Spleen (tissue), 11 donors: ENCODE results near the gene TSSK2. TPM values are rescaled to one million over a fixed set of nuclear protein-coding genes. Genes with fewer than 3 reads are reported as not detected.

Source experiments
- DNase-seq: peaks from one replicate; pipeline ENCODE4 v3.0.0-alpha.2; 2020
- H3K27ac ChIP-seq, 8 donors: fragments of 200-600 bp; sonication (generic) in 7 of 8; 1 replicate in 4 of 8; 2 replicates in 4 of 8; pipeline versions ENCODE4 v1.5.0 to v1.8.0; 2016 to 2021; ENCODE audit warnings: inconsistent platforms in 4 of 8, mild to moderate bottlenecking in 4 of 8, moderate library complexity in 1 of 8
- H3K27me3 ChIP-seq, 7 donors: fragments of 200-600 bp; sonication (generic) in 6 of 7; replicated peaks in 1 of 7; 1 replicate in 4 of 7; 2 replicates in 3 of 7; pipeline versions ENCODE4 v1.5.0 to v1.8.0; 2016 to 2021; ENCODE audit warnings: inconsistent platforms in 3 of 7, mild to moderate bottlenecking in 1 of 7
- H3K36me3 ChIP-seq, 6 donors: fragments of 200-600 bp; sonication (generic) in 5 of 6; 1 replicate in 4 of 6; 2 replicates in 2 of 6; pipeline versions ENCODE4 v1.5.0 to v1.8.0; 2016 to 2021; ENCODE audit warnings: inconsistent platforms in 2 of 6
- H3K4me1 ChIP-seq, 6 donors: fragments of 200-600 bp; sonication (generic) in 5 of 6; 1 replicate in 3 of 6; 2 replicates in 3 of 6; pipeline versions ENCODE4 v1.5.0 to v1.8.0; 2016 to 2021; ENCODE audit warnings: inconsistent platforms in 3 of 6
- H3K4me3 ChIP-seq, 8 donors: fragments of 200-600 bp; sonication (generic) in 7 of 8; 1 replicate in 4 of 8; 2 replicates in 4 of 8; pipeline versions ENCODE4 v1.5.0 to v1.8.0; 2016 to 2021; ENCODE audit warnings: inconsistent platforms in 4 of 8, mild to moderate bottlenecking in 4 of 8, moderate library complexity in 2 of 8
- H3K9me3 ChIP-seq, 8 donors: fragments of 200-600 bp; sonication (generic) in 7 of 8; 1 replicate in 4 of 8; 2 replicates in 4 of 8; pipeline versions ENCODE4 v1.5.0 to v1.8.0; 2016 to 2021; ENCODE audit warnings: inconsistent platforms in 4 of 8
- CTCF ChIP-seq, 11 experiments: fragments of 200-600 bp in 7 of 11; fragments of 450-650 bp in 4 of 11; sonication (generic) in 4 of 11; IDR thresholded peaks in 8 of 11; conservative IDR thresholded peaks in 3 of 11; 1 replicate in 7 of 11; 2 replicates in 4 of 11; pipeline versions ENCODE4 v1.4.0 to v1.8.0; 2016 to 2021; ENCODE audit warnings: antibody characterized with exemption in 11 of 11, inconsistent platforms in 4 of 11, mild to moderate bottlenecking in 1 of 11
- POLR2A ChIP-seq, 3 donors: fragments of 450-650 bp; IDR thresholded peaks; one replicate each; pipeline ENCODE4 v1.5.1; 2017; ENCODE audit warnings: antibody characterized with exemption in 3 of 3, mild to moderate bottlenecking in 1 of 3
- POLR2AphosphoS5 ChIP-seq, 3 donors: sonication (generic); formaldehyde crosslinking; IDR thresholded peaks; one replicate each; pipeline ENCODE4 v1.5.1; 2017; ENCODE audit warnings: antibody characterized with exemption in 3 of 3
- WGBS, 5 donors: extraction: QIAGEN DNeasy Blood & Tissue Kit in 3 of 5; methylation state at CpG; one replicate each; pipeline versions ENCODE4 v1.1.5 to v1.1.7; 2013 to 2018; 5-methylcytosine and 5-hydroxymethylcytosine counted together
- intact Hi-C: fragments of 100-400 bp; cut with DNase I; formaldehyde crosslinking; loops from one replicate; pipeline ENCODE4 v1.15.0; 2023; ENCODE audit warnings: low total_unique reads
- polyA plus RNA-seq, 3 donors: library from polyadenylated mRNA; stranded (reverse); fragments of 200-250 nt; gene quantifications; one replicate each; pipeline ENCODE4 v1.2.1, GENCODE V29; 2013
- total RNA-seq, 7 donors: library from RNA; depleted of rRNA in 3 of 7; stranded (reverse); fragments of >200 nt in 3 of 7; fragmentation: NEBNext Ultra II Directional in 4 of 7; extraction: Animal tissue kit (Norgen Biotek cat#: 25700) in 4 of 7; gene quantifications; one replicate each; pipeline versions ENCODE4 v1.1.0 to v1.2.1, GENCODE V29; 2016 to 2021
- donor health status: healthy with polysubstance abuse.
- donor health status: DM: no; HTN: no; CAD: no; lungs with moderate emphysema.
- donor health status: DM: no; HTN: no; CAD: no.
- donor health status: Bipolar disorder and iron deficiency.
- donor health status: healthy.
- donor health status: DM: no; HTN: no; CAD: no.
- donor health status: DM: yes; HTN: yes; CAD: no.

TSSK2 gene
- total and polyA plus RNA-seq, 10 donors = 0.03 to 0.06 TPM; not detected in 8

GRCh38 chr22:19178657-19179496 is 47.8 kb downstream of the TSSK2 start, which contains the start of gene SLC25A1:
Gene SLC25A1, minus strand, starts transcription at chr22:19178736. Its CDS starts 63 bp downstream, at chr22:19178673.
- Histone ChIP-seq H3K27ac (peak within 1 kb of the TSS; percentile 64 to 95 (median 85)), H3K27me3 (no peaks in the 10 kb centered on the region), H3K9me3 (no peaks in the 10 kb centered on the region), H3K36me3 (peaks cover 0 to 40% (median 0%) of the 10 kb centered on the region in 6 donors), H3K4me1 (peaks cover 28 to 57% (median 43%) of the 10 kb centered on the region in 6 donors), H3K4me3 (peak within 1 kb of the TSS; percentile 80 to 96 (median 86))
- TF ChIP-seq CTCF (IDR thresholded peaks at IDR 0.05 in 8 of 11, conservative IDR thresholded peaks at IDR 0.05 in 3 of 11) (peak in 1 of 11 experiments; percentile 22), POLR2A (IDR thresholded peaks at IDR 0.05) (no peak), POLR2AphosphoS5 (IDR thresholded peaks at IDR 0.05) (peak; percentile 67 to 78 (median 72))
- intact Hi-C loops = no loop called here
- 0 to 1% (median 1%) methylated on average over 20 to 86 of the region's 86 CpGs for WGBS, 5 donors
- peak; percentile 95 for DNase-seq

- intact Hi-C loops = no loop called here
- 33 to 61% (median 37%) methylated on average over 6 to 15 of the region's 15 CpGs for WGBS, 5 donors
- Histone ChIP-seq H3K27me3 (no peaks in the 10 kb centered on the region), H3K27ac (peak overlapping the region; percentile 37 to 95 (median 85)), H3K4me1 (peaks cover 21 to 50% (median 36%) of the 10 kb centered on the region in 6 donors), H3K36me3 (peaks cover 0 to 45% (median 0%) of the 10 kb centered on the region in 6 donors), H3K4me3 (peak overlapping the region; percentile 80 to 96 (median 86)), H3K9me3 (no peaks in the 10 kb centered on the region)
- DNase-seq = peak; percentile 90
- TF ChIP-seq CTCF (IDR thresholded peaks at IDR 0.05 in 8 of 11, conservative IDR thresholded peaks at IDR 0.05 in 3 of 11) (peak; percentile 3 to 86 (median 70)), POLR2A (IDR thresholded peaks at IDR 0.05) (no peak)
Measured at GRCh38 chr22:19179497-19180048, 48.5 kb downstream of the TSSK2 start.

- Histone ChIP-seq H3K9me3 (no peaks in the 10 kb centered on the region), H3K27ac (no peak overlapping the region), H3K4me3 (no peak overlapping the region), H3K36me3 (peaks cover 0 to 50% (median 0%) of the 10 kb centered on the region in 6 donors), H3K4me1 (peaks cover 17 to 44% (median 30%) of the 10 kb centered on the region in 6 donors), H3K27me3 (no peaks in the 10 kb centered on the region)
- 84 to 100% (median 92%) methylated on average over 3 to 9 of the region's 9 CpGs for WGBS, 5 donors
- DNase-seq = no peak
- intact Hi-C loops = no loop called here
- TF ChIP-seq CTCF (IDR thresholded peaks at IDR 0.05 in 8 of 11, conservative IDR thresholded peaks at IDR 0.05 in 3 of 11) (no peak), POLR2A (IDR thresholded peaks at IDR 0.05) (no peak), POLR2AphosphoS5 (IDR thresholded peaks at IDR 0.05) (no peak)
Measured at GRCh38 chr22:19180234-19180633, 49.1 kb downstream of the TSSK2 start.
